RCC 7860 (cell line): ENCODE data around the gene CCBE1.

ENCODE experiments used
- DNase-seq: peaks from one replicate; pipeline ENCODE4 v3.0.0-alpha.2; 2015; ENCODE audit warnings: low spot score
- FAIRE-seq: peaks from 2 replicates; lab custom pipeline; 2012; peaks lifted over from hg19 to GRCh38; lab: Jason Lieb, UNC

Gene CCBE1

GRCh38 chr18:59509481-59510442 is 187.5 kb downstream of the CCBE1 start:
- DNase-seq: no peak
- no peak for FAIRE-seq

DNA sequence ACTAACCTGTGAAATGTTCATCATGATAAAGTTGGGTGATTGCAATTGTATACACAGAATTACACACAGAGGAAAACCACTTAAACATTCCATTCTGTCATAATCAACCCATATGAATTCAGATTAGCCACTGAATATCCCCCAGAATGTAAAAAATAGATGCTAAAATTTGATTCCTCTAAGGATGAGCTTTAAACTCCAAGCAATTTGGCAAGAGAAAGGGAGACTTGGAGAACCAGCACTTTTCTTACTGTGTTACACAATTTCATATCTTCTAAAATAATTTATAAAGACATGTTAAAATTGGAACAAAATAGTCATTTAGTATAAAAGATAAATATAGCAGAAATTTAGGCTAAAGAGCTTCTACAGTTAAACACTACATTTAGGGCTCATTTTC is 191.9 kb downstream of the CCBE1 start:
- DNase-seq (no peak), FAIRE-seq (no peak)

GRCh38 chr18:59502274-59503175 is 194.7 kb downstream of the CCBE1 start:
- DNase-seq (peak; percentile 24), FAIRE-seq (no peak)

GRCh38 chr18:59501920-59502273 is 195.3 kb downstream of the CCBE1 start:
- FAIRE-seq (no peak), DNase-seq (peak; percentile 20)

GRCh38 chr18:59500765-59501164 is 196.5 kb downstream of the CCBE1 start:
- DNase-seq (no peak), FAIRE-seq (no peak)

DNA sequence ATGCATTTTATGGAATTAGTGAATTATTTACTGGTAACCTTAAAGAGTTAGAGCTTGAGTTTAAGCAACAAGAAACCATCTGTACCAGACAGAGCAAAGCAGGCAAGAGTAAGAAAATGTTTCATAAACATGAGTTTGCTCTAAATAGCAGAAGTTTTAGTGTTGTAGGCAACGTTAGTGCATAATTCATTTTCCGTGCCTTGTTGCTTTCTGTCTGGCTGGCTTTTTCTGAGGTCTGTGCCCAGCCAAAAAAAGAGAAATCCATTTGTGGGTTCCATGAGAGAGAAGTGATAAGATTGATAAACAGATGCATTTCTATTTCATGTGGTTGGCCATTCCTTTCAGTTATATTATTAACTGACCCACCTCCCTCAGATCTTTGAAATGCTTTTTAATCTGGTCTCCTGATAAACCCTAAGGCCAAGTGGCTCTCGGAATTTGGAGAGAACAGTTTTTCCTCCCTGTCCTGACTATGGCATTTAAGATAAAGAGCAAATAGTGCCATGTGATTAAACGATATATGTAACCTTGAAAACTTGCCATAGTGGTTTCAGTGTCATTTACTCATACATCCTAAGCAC is 198.6 kb downstream of the CCBE1 start:
- FAIRE-seq (no peak), DNase-seq (no peak)

GRCh38 chr18:59492756-59493421 is 204.3 kb downstream of the CCBE1 start:
- DNase-seq: no peak
- FAIRE-seq: no peak

GRCh38 chr18:59488899-59489298 is 208.3 kb downstream of the CCBE1 start:
- FAIRE-seq: no peak
- DNase-seq: no peak

DNA sequence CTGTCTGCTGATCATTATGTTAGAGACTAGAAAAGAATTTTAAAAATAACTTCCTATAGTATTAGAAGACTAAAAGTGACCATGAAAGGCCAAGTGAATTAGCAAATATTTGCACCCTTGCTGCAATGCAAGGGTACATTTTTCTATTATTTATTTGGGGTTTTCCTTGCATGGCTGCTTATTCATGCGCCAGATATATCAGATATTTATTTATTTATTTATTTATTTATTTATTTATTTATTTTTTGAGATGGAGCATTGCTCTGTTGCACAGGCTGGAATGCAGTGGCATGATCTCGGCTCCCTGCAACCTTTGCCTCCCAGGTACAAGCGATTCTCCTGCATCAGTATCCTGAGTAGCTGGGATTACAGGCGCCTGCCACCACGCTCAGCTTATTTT is 211.8 kb downstream of the CCBE1 start:
- FAIRE-seq (no peak), DNase-seq (no peak)

- no peak for FAIRE-seq
- no peak for DNase-seq
These were observed 212.5 kb downstream of the CCBE1 start for GRCh38 chr18:59484561-59485328.

DNA sequence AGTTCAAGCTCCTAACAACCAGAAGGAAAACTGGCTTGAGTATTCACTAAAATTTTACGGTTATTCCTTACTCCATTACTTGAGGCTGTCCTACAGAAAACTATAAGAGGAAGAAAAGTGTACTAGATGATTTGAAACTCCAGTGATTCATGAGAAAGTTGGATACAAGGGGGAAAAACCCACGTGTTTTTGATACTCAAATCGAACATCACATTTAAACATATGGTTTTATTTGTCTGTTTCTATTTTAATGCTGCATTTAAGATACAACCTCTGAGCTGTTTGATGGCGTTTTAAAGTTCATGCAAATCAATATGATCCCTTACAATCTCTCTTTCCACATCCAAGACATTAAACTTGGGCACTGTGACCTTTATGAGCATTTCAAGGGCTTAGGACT is 213.1 kb downstream of the CCBE1 start:
- DNase-seq (no peak), FAIRE-seq (no peak)

DNA sequence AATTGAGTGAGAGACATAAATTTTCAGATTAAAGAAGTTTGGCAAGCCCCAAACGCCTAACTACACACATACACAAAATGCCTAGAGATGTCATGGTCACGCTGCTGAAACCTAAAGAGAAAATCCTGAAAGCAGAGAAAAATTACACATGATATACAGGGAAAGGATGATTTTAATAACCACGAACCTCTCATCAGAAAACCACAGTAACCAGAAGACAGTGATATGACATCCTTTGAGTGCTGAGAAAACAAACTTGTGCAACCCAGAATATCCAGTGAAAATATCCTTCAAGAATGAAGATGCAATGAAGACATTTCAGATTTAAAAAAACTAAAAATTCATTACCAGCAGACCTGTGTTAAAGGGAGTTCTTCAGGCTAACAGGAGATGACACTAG is 215.8 kb downstream of the CCBE1 start:
- FAIRE-seq: no peak
- no peak for DNase-seq

DNA sequence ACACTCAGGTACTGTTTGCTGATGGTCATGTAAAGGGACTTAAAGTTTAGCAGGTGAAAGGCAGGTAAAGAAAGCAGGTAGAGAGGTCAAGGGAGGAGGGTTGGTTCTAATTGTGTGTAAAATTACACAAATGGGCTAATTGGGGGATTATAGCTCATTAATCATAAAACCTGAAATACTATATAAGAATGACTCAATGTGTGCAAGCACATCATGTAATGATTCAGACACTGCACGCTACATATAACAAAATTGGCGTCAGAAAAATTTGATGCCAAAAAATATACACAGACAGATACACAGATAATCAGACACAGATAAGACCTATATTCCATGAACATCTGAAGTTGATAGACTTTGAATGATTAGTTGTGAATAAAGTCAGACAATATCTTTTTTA is 217.4 kb downstream of the CCBE1 start:
- no peak for DNase-seq

GRCh38 chr18:59478591-59478990 is 218.6 kb downstream of the CCBE1 start:
- DNase-seq: no peak
- FAIRE-seq: no peak

More for the DNA sequence above, 217.4 kb downstream of the CCBE1 start:
- FAIRE-seq: no peak

DNA sequence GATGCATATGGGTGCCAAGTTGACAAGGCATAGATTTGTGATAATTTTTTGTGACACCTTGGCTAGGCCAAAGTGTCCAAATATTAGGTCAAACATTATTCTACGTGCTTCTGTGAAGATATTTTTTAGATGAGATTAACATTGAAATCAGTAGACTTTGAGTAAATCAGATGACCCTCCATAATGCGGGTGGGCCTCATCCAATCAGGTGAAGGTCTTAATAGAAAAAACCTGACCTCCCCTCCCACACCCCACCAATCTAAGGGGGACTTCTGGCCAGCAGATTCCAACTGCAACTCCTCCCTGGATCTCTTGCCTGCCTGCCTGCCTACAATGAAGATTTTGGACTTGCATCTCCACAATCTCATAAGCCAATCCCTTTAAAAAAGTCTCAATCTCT is 219.4 kb downstream of the CCBE1 start:
- DNase-seq (no peak), FAIRE-seq (no peak)

DNA sequence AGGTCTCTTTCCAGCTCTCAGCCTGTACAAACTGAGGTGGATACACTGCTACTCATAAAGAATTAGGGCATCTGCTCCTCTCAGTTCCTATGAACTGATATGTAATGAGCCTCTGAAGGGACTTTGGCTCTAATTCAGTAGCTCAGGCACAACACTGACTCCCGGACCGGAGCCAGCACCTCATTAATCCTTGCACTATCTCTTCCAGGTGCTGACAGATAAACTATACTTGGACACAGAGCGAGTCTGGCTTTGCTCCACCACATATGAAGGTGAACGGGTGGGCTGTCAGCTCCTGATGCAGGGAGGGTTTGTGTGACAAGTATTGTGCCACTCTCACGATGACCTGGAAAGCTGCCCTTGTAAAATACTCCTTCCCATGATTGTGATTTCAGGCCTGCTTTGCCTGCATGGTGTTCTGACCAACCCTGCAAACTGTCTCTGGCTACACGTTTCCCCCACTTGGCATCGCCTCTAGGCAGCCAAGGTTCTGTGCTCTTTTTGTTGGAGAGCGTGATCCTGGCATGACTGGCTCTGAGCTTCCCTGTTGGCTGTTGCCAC is 226.6 kb downstream of the CCBE1 start:
- DNase-seq: no peak
- no peak for FAIRE-seq

DNA sequence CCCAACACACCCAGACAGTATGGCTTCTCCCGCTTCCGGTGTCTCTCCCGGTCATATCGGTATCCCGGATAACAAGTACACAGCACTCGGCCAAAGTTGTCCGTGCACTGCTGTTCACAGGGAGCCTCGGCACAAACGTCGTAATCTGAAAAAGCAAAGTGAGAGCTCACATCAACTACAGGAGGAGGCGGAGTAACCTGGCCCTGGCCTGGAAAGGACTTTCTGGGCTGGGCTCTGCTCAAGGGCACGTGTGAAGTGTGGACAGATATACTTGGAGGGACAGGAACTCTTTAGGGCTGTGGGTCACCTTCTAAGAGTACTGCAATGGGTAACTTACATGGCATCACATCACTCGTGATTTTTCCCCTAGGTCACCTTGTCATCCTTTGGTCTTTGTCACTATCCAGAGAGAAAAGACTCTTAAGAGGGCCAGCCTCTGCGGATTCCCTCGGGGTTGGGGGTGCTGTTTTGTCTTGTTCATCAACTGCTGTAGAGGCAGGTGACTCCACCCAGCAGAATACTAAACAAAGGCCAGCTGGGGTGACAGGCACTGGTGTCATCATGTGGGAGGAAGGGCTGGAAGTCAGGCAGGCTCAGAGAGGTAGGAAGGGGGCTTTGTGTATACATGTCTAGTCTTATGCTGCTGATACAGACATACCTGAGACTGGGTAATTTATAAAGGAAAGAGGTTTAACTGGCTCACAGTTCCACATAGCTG is 227.6 kb downstream of the CCBE1 start:
- FAIRE-seq: no peak

DNA sequence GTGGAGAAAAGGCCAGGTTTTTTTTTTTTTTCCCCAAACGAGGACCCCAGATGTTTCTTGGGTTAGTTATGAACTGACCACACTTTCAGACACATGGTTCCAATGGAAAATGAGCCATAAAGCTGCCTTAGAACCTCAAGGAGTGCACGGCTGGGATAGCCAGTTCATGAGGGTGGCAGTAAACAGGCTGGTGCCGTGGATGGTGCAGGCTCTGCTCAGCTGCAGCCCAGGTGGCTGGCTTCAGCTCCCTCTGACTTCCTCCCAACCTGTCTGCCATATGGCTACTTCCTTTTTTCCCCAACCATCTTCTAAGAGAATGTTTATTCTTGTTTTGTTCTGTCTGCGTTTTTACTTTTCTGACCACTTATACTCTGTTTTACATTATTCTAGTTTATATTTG is 228.4 kb downstream of the CCBE1 start:
- FAIRE-seq (no peak), DNase-seq (no peak)

More for the DNA sequence above, 227.6 kb downstream of the CCBE1 start:
- no peak for DNase-seq

- DNase-seq: no peak
- FAIRE-seq: no peak
These were observed 229.7 kb downstream of the CCBE1 start for GRCh38 chr18:59467497-59467896.
